ENCODE data around the gene AHRR. TPM values are rescaled to one million over a fixed set of nuclear protein-coding genes. Genes with fewer than 3 reads are reported as not detected.

The AHRR gene
- total and polyA plus RNA-seq, 2 of the 4 experiments (the other 2 are of a cell fraction): 15.6 to 37.1 TPM

- H3K56ac ChIP-seq (ENCODE audit: extremely low read depth, insufficient read depth, low read length): no peak overlapping the region
- dilution Hi-C loops (cut with HindIII; ENCODE audit: low sequenced_read_pairs, unreplicated experiment): no loop called here
- H2BK5ac ChIP-seq (ENCODE audit: low read depth, low read length, poor library complexity, severe bottlenecking): no peak overlapping the region
- no peak overlapping the region for H3K23ac ChIP-seq (ENCODE audit: low read depth, low read length)
- H3K14ac ChIP-seq (replicated peaks; ENCODE audit: low read depth, low read length): no peak overlapping the region
- H2BK120ac ChIP-seq (ENCODE audit: low read depth, low read length): no peak overlapping the region
- 100% methylated on average over 1 of the region's 4 CpGs; no CpG with 5 or more reads in 1 of the 2 experiments for WGBS, 2 experiments (ENCODE audit: extremely low coverage in 2 of 2, insufficient read length in 1 of 2)
- peaks cover 6% of the 10 kb centered on the region for H3K9me1 ChIP-seq (ENCODE audit: insufficient read depth, low read length)
- H3K9ac ChIP-seq (ENCODE audit: low read depth, low read length): no peak overlapping the region
- intact Hi-C loops (cut with micrococcal nuclease): no loop called here
- no peak overlapping the region for H2AFZ ChIP-seq (replicated peaks; ENCODE audit: low read length, poor library complexity)
- peaks cover 25 to 63% of the 10 kb centered on the region in 2 experiments for H3K79me1 ChIP-seq (ENCODE audit: low read depth in 1 of 2, low read length in 2 of 2)
- H3K4me3 ChIP-seq (ENCODE audit: insufficient read depth, low read depth, low read length): no peak overlapping the region
- H3K4me2 ChIP-seq (ENCODE audit: low read depth, low read length): no peak overlapping the region
- ChIA-PET POLR2A (ENCODE audit: unreplicated experiment) (no interaction called here), CTCF (no interaction called here)
- no peak overlapping the region for H2AK5ac ChIP-seq (ENCODE audit: low read depth, low read length)
- no TSS peak for BruUV-seq (replicated peaks)
- H4K20me1 ChIP-seq (ENCODE audit: insufficient read depth, low read length): peaks cover 19% of the 10 kb centered on the region
- in situ Hi-C loops (cut with MboI; ENCODE audit: low sequenced_read_pairs): no loop called here
- no peaks in the 10 kb centered on the region for H3K4me1 ChIP-seq (ENCODE audit: control insufficient read depth, insufficient read depth, low read length)
- no peak overlapping the region for H2BK20ac ChIP-seq (ENCODE audit: low read depth, low read length)
- no peaks in the 10 kb centered on the region for H3K27me3 ChIP-seq (ENCODE audit: control insufficient read depth, insufficient read depth, low read length)
- H2BK15ac ChIP-seq (ENCODE audit: low read depth, low read length): no peak overlapping the region
- DNase-seq (no peak), ATAC-seq (ENCODE audit: low read depth) (no peak)
- H2AK9ac ChIP-seq (replicated peaks; ENCODE audit: low read depth, low read length, poor library complexity): no peak overlapping the region
- H3K27ac ChIP-seq (ENCODE audit: insufficient read depth, low read length): no peak overlapping the region
- H4K8ac ChIP-seq (ENCODE audit: low read depth in 2 of 2, low read length in 2 of 2): no peak overlapping the region
- no peak overlapping the region for H4K5ac ChIP-seq (ENCODE audit: low read depth, low read length)
- TF ChIP-seq FOS (IDR thresholded peaks at IDR 0.05; ENCODE audit: low read depth, low read length): no peak
- TF ChIP-seq RFX5 (IDR thresholded peaks at IDR 0.05; ENCODE audit: low read depth, low read length): no peak
- no peak for TF ChIP-seq MAFK (IDR thresholded peaks at IDR 0.05; ENCODE audit: low read depth, low read length)
- TF ChIP-seq POLR2A (IDR thresholded peaks at IDR 0.05; ENCODE audit: low read depth, low read length): no peak
- TF ChIP-seq BHLHE40 (IDR thresholded peaks at IDR 0.05; ENCODE audit: low read depth, low read length): no peak
- TF ChIP-seq, protein P1, sequence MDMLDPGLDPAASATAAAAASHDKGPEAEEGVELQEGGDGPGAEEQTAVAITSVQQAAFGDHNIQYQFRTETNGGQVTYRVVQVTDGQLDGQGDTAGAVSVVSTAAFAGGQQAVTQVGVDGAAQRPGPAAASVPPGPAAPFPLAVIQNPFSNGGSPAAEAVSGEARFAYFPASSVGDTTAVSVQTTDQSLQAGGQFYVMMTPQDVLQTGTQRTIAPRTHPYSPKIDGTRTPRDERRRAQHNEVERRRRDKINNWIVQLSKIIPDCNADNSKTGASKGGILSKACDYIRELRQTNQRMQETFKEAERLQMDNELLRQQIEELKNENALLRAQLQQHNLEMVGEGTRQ (IDR thresholded peaks at IDR 0.05; ENCODE audit: low read depth, low read length): no peak
- no peak for TF ChIP-seq SMC3 (IDR thresholded peaks at IDR 0.05; ENCODE audit: low read depth, low read length)
- no peak for TF ChIP-seq MXI1 (IDR thresholded peaks at IDR 0.05; ENCODE audit: borderline replicate concordance, low read depth, low read length)
- TF ChIP-seq CTCF (conservative IDR thresholded peaks at IDR 0.05; ENCODE audit: low read depth, low read length): no peak
- TF ChIP-seq CHD1 (IDR thresholded peaks at IDR 0.05; ENCODE audit: low read depth, low read length): no peak
- TF ChIP-seq RAD21 (IDR thresholded peaks at IDR 0.05; ENCODE audit: low read length): no peak
- TF ChIP-seq NFE2L2 (IDR thresholded peaks at IDR 0.05; ENCODE audit: low read depth, low read length): no peak
- TF ChIP-seq MAZ (IDR thresholded peaks at IDR 0.05; ENCODE audit: borderline replicate concordance, low read depth, low read length): no peak
- TF ChIP-seq RCOR1 (IDR thresholded peaks at IDR 0.05; ENCODE audit: insufficient replicate concordance, low read length): no peak
- TF ChIP-seq CEBPB (IDR thresholded peaks at IDR 0.05; ENCODE audit: low read depth, low read length): no peak
- H3K36me3 ChIP-seq (ENCODE audit: control insufficient read depth, insufficient read depth, low read length): peaks cover 58% of the 10 kb centered on the region
- no peak overlapping the region for H3K4ac ChIP-seq (ENCODE audit: low read depth, low read length)
- no peak overlapping the region for H4K91ac ChIP-seq (ENCODE audit: insufficient read depth, low read depth, low read length)
- no peak overlapping the region for H3K18ac ChIP-seq (ENCODE audit: low read depth, low read length)
- H3K9me3 ChIP-seq (ENCODE audit: control insufficient read depth, insufficient read depth, low read length): no peaks in the 10 kb centered on the region
Observed at GRCh38 chr5:351921-352245, 30.4 kb downstream of the AHRR start.
